HepG2 (cell line): ENCODE results near the gene ALCAM. TPM values are rescaled to one million over a fixed set of nuclear protein-coding genes. Genes with fewer than 3 reads are reported as not detected.
A peak's percentile ranks its signal among the peaks of the same experiment; 100 is the strongest.

ENCODE experiments used
- CENPT ChIP-seq: sonication (generic); formaldehyde crosslinking; IDR thresholded peaks from 2 replicates; pipeline ENCODE4 v1.8.0; 2022; ENCODE audit warnings: low read depth, mild to moderate bottlenecking, moderate library complexity, missing genetic modification reagents
- GPBP1L1 ChIP-seq: sonication (generic); formaldehyde crosslinking; IDR thresholded peaks from 2 replicates; pipeline ENCODE4 v1.5.0; 2020; ENCODE audit warnings: mild to moderate bottlenecking, missing genetic modification reagents
- GTF2F1 ChIP-seq: fragments of 150-350 bp; IDR thresholded peaks from 2 replicates; pipeline ENCODE4 v1.6.1; 2014; ENCODE audit warnings: low read length
- HMG20A ChIP-seq: IDR thresholded peaks from 2 replicates; pipeline ENCODE4 v1.6.1; 2016; ENCODE audit warnings: borderline replicate concordance
- MLLT10 ChIP-seq: sonication (generic); formaldehyde crosslinking; IDR thresholded peaks from 2 replicates; pipeline ENCODE4 v1.4.0; 2020; ENCODE audit warnings: missing genetic modification reagents
- MXD4 ChIP-seq: IDR thresholded peaks from 2 replicates; pipeline ENCODE4 v1.6.1; 2016; ENCODE audit warnings: mild to moderate bottlenecking, missing biosample characterization, missing genetic modification reagents
- NFKBIZ ChIP-seq: IDR thresholded peaks from 2 replicates; pipeline ENCODE4 v1.6.1; 2018; ENCODE audit warnings: missing genetic modification reagents, missing compliant biosample characterization
- PPARG ChIP-seq: conservative IDR thresholded peaks from 2 replicates; pipeline ENCODE4 v1.6.1; 2016; ENCODE audit warnings: missing biosample characterization, missing genetic modification reagents
- TERF1 ChIP-seq: sonication (generic); formaldehyde crosslinking; IDR thresholded peaks from 2 replicates; pipeline ENCODE4 v1.8.0; 2022; ENCODE audit warnings: mild to moderate bottlenecking, missing genetic modification reagents, moderate library complexity
- ZBED4 ChIP-seq: sonication (generic); formaldehyde crosslinking; IDR thresholded peaks from 2 replicates; pipeline ENCODE4 v1.4.0; 2020; ENCODE audit warnings: missing genetic modification reagents, borderline replicate concordance
- ZNF225 ChIP-seq: sonication (generic); formaldehyde crosslinking; IDR thresholded peaks from 2 replicates; pipeline ENCODE4 v1.4.0; 2020; ENCODE audit warnings: mild to moderate bottlenecking, missing genetic modification reagents
- ZNF280B ChIP-seq: sonication (generic); formaldehyde crosslinking; IDR thresholded peaks from 2 replicates; pipeline ENCODE4 v1.5.0; 2020; ENCODE audit warnings: missing genetic modification reagents, mild to moderate bottlenecking, borderline replicate concordance
- polyA plus RNA-seq, 8 experiments: library from polyadenylated mRNA; depleted of rRNA in 3 of 8; stranded (reverse) in 7 of 8; unstranded in 1 of 8; fragments of >200 nt; fragmentation: Illumina TruSeq in 4 of 8; extraction: Trizol in 4 of 8; gene quantifications; 2 replicates each; pipeline versions ENCODE4 v1.2.1 to v1.2.3, GENCODE V29; 2011 to 2016; ENCODE audit warnings: low read depth in 4 of 8, missing spikeins in 1 of 8, mixed read lengths in 1 of 8; ENCODE audit not compliant: insufficient read depth in 1 of 8
- total RNA-seq, 5 experiments: library from RNA; depleted of rRNA; stranded (reverse); fragments of >200 nt; fragmentation: Illumina TruSeq; extraction: Trizol; gene quantifications; 2 replicates each; pipeline ENCODE4 v1.2.3, GENCODE V29; 2016; ENCODE audit warnings: low read depth in 1 of 5

Gene ALCAM
- total and polyA plus RNA-seq, 2 of the 13 experiments (the other 11 are each of a cell fraction or from before 2014, with no cell fraction given) = 26.0 to 33.1 TPM

GRCh38 chr3:105367406-105368213 is 901 bp downstream of the ALCAM start (continued):
- no peak for TF ChIP-seq ZNF280B (CRISPR knock-in tag)
- no peak for TF ChIP-seq HMG20A (CRISPR knock-in tag)
- no peak for TF ChIP-seq GPBP1L1
- no peak for TF ChIP-seq NFKBIZ (CRISPR knock-in tag)
- TF ChIP-seq GTF2F1 = no peak
- TF ChIP-seq MXD4 (CRISPR knock-in tag) = 0 out of 2 replicates have a peak, but pooled peaks have one; percentile 3
- TF ChIP-seq ZBED4 = no peak
- TF ChIP-seq ZNF225 (CRISPR knock-in tag) = 0 out of 2 replicates have a peak, but pooled peaks have one; percentile 40
- TF ChIP-seq TERF1 (CRISPR knock-in tag) = no peak
- no peak for TF ChIP-seq PPARG (CRISPR knock-in tag)
- TF ChIP-seq CENPT = no peak
- TF ChIP-seq MLLT10 = no peak
